Measurements from ENCODE around the gene UCKL1. TPM values are rescaled to one million over a fixed set of nuclear protein-coding genes. Genes with fewer than 3 reads are reported as not detected.
"Not testable (repeated sequence)": the region's sequence is repeated elsewhere in the genome, so short reads cannot be mapped to it uniquely, and the experiment has no call there.

UCKL1 gene
- total and polyA plus RNA-seq, 2 donors from 2014 or later = 39.3 to 39.8 TPM

DNA sequence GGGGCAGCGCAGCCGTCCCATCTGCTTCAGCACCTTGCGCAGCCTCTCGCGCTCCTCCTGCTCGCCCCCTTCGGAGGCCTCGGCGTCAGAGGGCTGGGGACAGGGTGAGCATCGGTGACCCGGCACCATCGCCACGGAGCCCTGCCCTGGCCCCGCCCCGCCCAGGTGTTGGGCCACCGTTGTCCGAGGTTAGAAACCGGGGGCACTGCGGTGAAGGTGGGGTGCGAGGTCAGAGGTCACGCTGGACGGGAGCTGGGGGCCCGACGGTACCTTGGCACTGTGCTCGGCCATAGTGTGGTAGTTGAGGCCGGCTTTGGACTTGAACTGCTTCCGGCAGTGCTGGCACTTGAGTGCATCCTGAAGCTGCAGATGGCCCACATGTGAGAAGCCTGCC lies 7.1 kb upstream of the UCKL1 start:
- H3K4me3 ChIP-seq (ENCODE audit: low read length in 3 of 3) = no peak overlapping the region
- TF ChIP-seq, protein P1, sequence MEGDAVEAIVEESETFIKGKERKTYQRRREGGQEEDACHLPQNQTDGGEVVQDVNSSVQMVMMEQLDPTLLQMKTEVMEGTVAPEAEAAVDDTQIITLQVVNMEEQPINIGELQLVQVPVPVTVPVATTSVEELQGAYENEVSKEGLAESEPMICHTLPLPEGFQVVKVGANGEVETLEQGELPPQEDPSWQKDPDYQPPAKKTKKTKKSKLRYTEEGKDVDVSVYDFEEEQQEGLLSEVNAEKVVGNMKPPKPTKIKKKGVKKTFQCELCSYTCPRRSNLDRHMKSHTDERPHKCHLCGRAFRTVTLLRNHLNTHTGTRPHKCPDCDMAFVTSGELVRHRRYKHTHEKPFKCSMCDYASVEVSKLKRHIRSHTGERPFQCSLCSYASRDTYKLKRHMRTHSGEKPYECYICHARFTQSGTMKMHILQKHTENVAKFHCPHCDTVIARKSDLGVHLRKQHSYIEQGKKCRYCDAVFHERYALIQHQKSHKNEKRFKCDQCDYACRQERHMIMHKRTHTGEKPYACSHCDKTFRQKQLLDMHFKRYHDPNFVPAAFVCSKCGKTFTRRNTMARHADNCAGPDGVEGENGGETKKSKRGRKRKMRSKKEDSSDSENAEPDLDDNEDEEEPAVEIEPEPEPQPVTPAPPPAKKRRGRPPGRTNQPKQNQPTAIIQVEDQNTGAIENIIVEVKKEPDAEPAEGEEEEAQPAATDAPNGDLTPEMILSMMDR (IDR thresholded peaks at IDR 0.05; ENCODE audit: borderline replicate concordance, extremely low read depth, insufficient read depth) = no peak
- H3K27ac ChIP-seq (ENCODE audit: low read depth in 2 of 2, low read length in 2 of 2) = no peak overlapping the region
- FAIRE-seq = no peak
- intact Hi-C loops (cut with DNase I) = no loop called here
- peak in 2 of 5 donors; percentile 50 to 80 for DNase-seq
- peaks cover 0 to 1% (median 0%) of the 10 kb centered on the region in 3 donors for H3K4me1 ChIP-seq (ENCODE audit: control insufficient read depth in 2 of 3, insufficient read depth in 2 of 3, low read depth in 1 of 3, low read length in 3 of 3)
- H3K9me3 ChIP-seq (ENCODE audit: control insufficient read depth in 2 of 3, insufficient read depth in 1 of 3, low read length in 3 of 3) = no peaks in the 10 kb centered on the region
- no peak overlapping the region for H3K9ac ChIP-seq (ENCODE audit: low read length in 3 of 3)
- no peaks in the 10 kb centered on the region for H3K27me3 ChIP-seq (ENCODE audit: control insufficient read depth, insufficient read depth, low read length)
- peaks cover 7 to 16% (median 13%) of the 10 kb centered on the region in 3 donors for H3K36me3 ChIP-seq (ENCODE audit: control insufficient read depth in 2 of 3, insufficient read depth in 3 of 3, low read length in 3 of 3)

DNA sequence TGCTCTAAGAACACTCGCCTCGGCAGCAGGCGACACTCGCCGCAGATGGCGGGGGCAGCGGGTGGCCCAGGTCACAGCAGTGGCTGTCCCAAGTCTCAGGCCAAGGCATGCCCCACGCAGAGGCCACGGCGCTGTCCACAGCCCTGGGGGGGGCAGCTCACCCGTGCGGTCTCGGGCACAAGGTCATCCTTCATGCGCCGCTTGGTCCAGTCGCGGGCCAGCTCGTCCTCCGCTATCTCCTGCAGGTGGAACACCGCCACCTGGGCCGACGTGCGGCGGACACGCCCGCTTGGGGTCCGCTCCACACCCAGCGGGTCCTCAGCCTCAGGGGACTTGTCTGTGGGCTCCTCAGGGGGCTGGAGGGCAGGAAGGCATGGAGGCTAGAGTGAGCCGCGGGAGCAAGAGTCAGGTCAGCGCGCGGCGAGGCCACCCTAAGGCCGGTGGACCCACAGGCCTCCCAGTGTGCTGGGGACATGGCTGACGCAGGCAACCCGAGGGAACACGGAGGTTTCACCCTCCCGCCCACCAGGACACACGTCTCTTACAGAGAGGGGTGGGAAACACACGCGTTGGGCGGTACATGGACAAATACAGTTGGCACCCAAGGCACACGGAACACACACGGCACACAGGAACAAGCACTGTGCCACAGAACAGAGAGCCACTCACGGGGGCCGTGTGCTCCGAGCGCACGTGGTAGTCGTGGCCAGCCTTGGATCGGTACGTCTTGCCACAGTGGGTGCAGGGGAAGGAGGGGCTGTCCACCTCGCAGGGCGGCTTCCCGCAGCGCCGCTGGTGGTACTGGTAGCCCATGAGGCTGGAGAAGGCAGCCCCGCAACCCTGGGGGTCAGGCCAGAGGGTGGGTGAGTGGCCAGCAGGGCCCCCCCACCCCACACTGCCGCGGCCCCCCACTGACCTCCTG lies 6.5 kb upstream of the UCKL1 start:
- Histone ChIP-seq H3K27me3 (ENCODE audit: control insufficient read depth, insufficient read depth, low read length) (no peaks in the 10 kb centered on the region), H3K9ac (ENCODE audit: low read length in 3 of 3) (no peak overlapping the region), H3K4me1 (ENCODE audit: control insufficient read depth in 2 of 3, insufficient read depth in 2 of 3, low read depth in 1 of 3, low read length in 3 of 3) (no peaks in the 10 kb centered on the region), H3K27ac (ENCODE audit: low read depth in 2 of 2, low read length in 2 of 2) (no peak overlapping the region), H3K4me3 (ENCODE audit: low read length in 3 of 3) (no peak overlapping the region), H3K36me3 (ENCODE audit: control insufficient read depth in 2 of 3, insufficient read depth in 3 of 3, low read length in 3 of 3) (peaks cover 7 to 16% (median 13%) of the 10 kb centered on the region in 3 donors), H3K9me3 (ENCODE audit: control insufficient read depth in 2 of 3, insufficient read depth in 1 of 3, low read length in 3 of 3) (no peaks in the 10 kb centered on the region)
- intact Hi-C loops (cut with DNase I) = no loop called here
- DNase-seq (peak in 1 of 5 donors; percentile 75), FAIRE-seq (no peak)
- TF ChIP-seq, protein P1 (IDR thresholded peaks at IDR 0.05; ENCODE audit: borderline replicate concordance, extremely low read depth, insufficient read depth) = no peak

DNA sequence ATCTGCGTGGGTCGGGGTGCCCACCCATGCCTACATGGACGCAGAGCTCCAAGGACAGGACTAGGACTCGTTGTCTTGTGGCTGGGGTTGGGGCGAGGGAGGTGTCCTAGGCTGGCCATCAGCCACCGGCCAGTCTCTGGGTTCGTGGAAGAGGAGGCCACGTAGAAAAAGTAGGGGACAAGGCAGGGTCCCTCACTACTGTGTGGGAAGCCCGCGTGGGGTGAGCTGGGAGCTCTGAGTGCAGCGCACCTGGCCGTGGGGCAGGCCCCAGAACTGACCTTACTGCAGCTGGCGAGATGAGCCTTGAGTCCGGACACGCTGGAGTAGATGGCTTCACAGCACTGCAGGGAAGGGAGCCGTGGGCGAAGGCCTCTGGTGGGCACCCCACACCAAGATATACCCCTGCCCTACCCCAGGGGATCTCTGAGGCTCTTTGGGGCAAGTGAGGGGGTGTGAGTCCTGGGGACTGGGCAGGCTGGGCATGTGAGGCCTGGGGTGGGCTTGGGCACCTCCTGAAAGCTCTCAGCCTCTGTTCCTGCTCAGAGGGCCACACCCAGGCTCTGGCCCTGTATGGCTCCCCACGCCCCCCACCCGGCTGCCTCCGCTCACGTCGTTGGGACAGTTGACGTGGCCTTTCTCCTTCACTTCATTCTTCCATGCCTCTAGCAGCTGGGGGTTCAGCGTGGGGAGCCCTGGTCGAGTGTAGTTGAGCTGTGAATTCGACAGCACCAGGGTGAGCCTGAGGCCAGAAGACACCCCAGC lies 5.6 kb upstream of the UCKL1 start:
- DNase-seq = peak in 1 of 5 donors; percentile 59
- Histone ChIP-seq H3K4me1 (ENCODE audit: control insufficient read depth in 2 of 3, insufficient read depth in 2 of 3, low read depth in 1 of 3, low read length in 3 of 3) (peaks cover 0 to 3% (median 0%) of the 10 kb centered on the region in 3 donors), H3K36me3 (ENCODE audit: control insufficient read depth in 2 of 3, insufficient read depth in 3 of 3, low read length in 3 of 3) (peaks cover 5 to 14% (median 13%) of the 10 kb centered on the region in 3 donors), H3K4me3 (ENCODE audit: low read length in 3 of 3) (no peak overlapping the region), H3K27ac (ENCODE audit: low read depth in 2 of 2, low read length in 2 of 2) (no peak overlapping the region), H3K9ac (ENCODE audit: low read length in 3 of 3) (no peak overlapping the region), H3K27me3 (ENCODE audit: control insufficient read depth, insufficient read depth, low read length) (no peaks in the 10 kb centered on the region), H3K9me3 (ENCODE audit: control insufficient read depth in 2 of 3, insufficient read depth in 1 of 3, low read length in 3 of 3) (no peaks in the 10 kb centered on the region)
- no peak for FAIRE-seq
- TF ChIP-seq, protein P1 (IDR thresholded peaks at IDR 0.05; ENCODE audit: borderline replicate concordance, extremely low read depth, insufficient read depth) = no peak
- intact Hi-C loops (cut with DNase I) = no loop called here

DNA sequence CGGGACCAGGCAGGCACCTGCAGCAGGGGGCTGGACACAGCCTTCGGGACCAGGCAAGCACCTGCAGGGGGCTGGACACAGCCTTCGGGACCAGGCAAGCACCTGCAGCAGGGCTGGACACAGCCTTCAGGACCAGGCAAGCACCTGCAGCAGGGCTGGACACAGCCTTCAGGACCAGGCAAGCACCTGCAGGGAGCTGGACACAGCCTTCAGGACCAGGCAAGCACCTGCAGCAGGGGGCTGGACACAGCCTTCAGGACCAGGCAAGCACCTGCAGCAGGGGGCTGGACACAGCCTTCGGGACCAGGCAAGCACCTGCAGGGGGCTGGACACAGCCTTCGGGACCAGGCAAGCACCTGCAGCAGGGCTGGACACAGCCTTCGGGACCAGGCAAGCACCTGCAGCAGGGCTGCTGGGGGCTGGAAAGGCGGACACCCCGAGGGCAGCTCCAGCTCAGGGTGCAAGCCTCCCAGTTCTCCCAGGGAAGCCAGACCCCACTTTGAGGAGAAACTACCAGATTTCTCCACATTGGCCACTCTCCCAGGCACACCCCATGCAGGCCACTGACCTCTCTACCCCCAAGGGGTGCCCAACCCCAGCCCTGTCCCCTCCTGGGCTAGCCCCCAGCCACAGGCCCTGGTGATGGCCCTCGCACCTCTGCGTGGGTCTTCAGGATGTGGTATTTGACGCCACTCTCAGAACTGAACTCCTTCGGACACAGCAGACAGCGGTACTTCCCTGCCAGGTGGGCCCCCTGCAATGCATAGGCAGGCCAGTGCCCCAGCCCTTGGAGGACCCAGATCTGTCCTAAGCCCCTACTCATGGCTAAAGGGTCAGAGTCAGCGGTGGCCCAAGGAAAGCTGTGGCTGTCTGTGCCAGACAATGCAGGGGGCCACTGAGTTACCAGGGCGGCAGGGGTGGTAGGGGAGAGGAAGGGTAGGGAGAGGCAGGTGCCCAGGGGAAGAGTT lies 4.7 kb upstream of the UCKL1 start:
- H3K36me3 ChIP-seq (ENCODE audit: control insufficient read depth in 2 of 3, insufficient read depth in 3 of 3, low read length in 3 of 3); H3K27me3 ChIP-seq (ENCODE audit: control insufficient read depth, insufficient read depth, low read length); H3K9me3 ChIP-seq (ENCODE audit: control insufficient read depth in 2 of 3, insufficient read depth in 1 of 3, low read length in 3 of 3); H3K27ac ChIP-seq (ENCODE audit: low read depth in 2 of 2, low read length in 2 of 2); H3K4me1 ChIP-seq (ENCODE audit: control insufficient read depth in 2 of 3, insufficient read depth in 2 of 3, low read depth in 1 of 3, low read length in 3 of 3); H3K9ac ChIP-seq (ENCODE audit: low read length in 3 of 3); intact Hi-C loops (cut with DNase I); H3K4me3 ChIP-seq (ENCODE audit: low read length in 3 of 3); FAIRE-seq: not testable (repeated sequence)
- peak in 1 of 5 donors; percentile 70 for DNase-seq

Measured in kidney (tissue), 14 donors.